Common myeloid progenitor, CD34-positive (primary cell): ENCODE data around the gene PDLIM4.

Experiments used
- CTCF ChIA-PET: fragments of 350-600 bp; sonication (Branson Sonifier 250); formaldehyde crosslinking; loops from one replicate; lab custom pipeline; 2021; ENCODE audit warnings: antibody characterized with exemption; lab: Charles Lee
- POLR2A ChIA-PET: fragments of 350-600 bp; sonication (Branson Sonifier 250); formaldehyde crosslinking; loops from one replicate; lab custom pipeline; 2021; ENCODE audit warnings: antibody characterized with exemption; lab: Charles Lee
- DNase-seq, 3 donors: peaks; one replicate each; pipeline versions ENCODE4 v3.0.0 to v3.0.0-alpha.2; 2013
- H3K27ac ChIP-seq, 2 experiments: 1 replicate in 1 of 2; 2 replicates in 1 of 2; pipeline ENCODE4 v1.7.0; 2013; ENCODE audit warnings: inconsistent platforms in 2 of 2, low read length in 2 of 2, mild to moderate bottlenecking in 2 of 2, low read depth in 1 of 2, moderate library complexity in 1 of 2; ENCODE audit not compliant: severe bottlenecking in 2 of 2, insufficient read depth in 1 of 2, poor library complexity in 1 of 2
- H3K27me3 ChIP-seq, 5 experiments: replicated peaks in 2 of 5; 1 replicate in 3 of 5; 2 replicates in 2 of 5; pipeline versions ENCODE4 v1.6.1 to v1.7.0; 2013; ENCODE audit warnings: low read length in 4 of 5, mild to moderate bottlenecking in 2 of 5, moderate library complexity in 2 of 5, inconsistent platforms in 1 of 5; ENCODE audit not compliant: insufficient read depth in 5 of 5, control insufficient read depth in 4 of 5
- H3K36me3 ChIP-seq, 4 experiments: 1 replicate in 2 of 4; 2 replicates in 2 of 4; pipeline versions ENCODE4 v1.6.1 to v1.7.0; 2013; ENCODE audit warnings: low read length in 3 of 4, control low read depth in 1 of 4, mild to moderate bottlenecking in 1 of 4; ENCODE audit not compliant: control insufficient read depth in 4 of 4, insufficient read depth in 4 of 4
- H3K4me1 ChIP-seq, 4 experiments: 1 replicate in 3 of 4; 2 replicates in 1 of 4; pipeline versions ENCODE4 v1.6.1 to v1.7.1; 2013; ENCODE audit warnings: low read length in 3 of 4, mild to moderate bottlenecking in 3 of 4, control low read depth in 1 of 4, inconsistent platforms in 1 of 4, moderate library complexity in 1 of 4; ENCODE audit not compliant: control insufficient read depth in 4 of 4, insufficient read depth in 4 of 4; ENCODE audit errors: control extremely low read depth in 1 of 4
- H3K4me3 ChIP-seq, 7 experiments: 1 replicate in 4 of 7; 2 replicates in 3 of 7; pipeline versions ENCODE4 v1.5.1 to v1.7.0; 2013; ENCODE audit warnings: mild to moderate bottlenecking in 7 of 7, low read length in 6 of 7, moderate library complexity in 6 of 7, inconsistent platforms in 2 of 7, low read depth in 2 of 7, control low read depth in 1 of 7; ENCODE audit not compliant: insufficient read depth in 4 of 7, control insufficient read depth in 1 of 7; ENCODE audit errors: extremely low read depth in 1 of 7
- H3K9me3 ChIP-seq, 5 experiments: 1 replicate in 4 of 5; 2 replicates in 1 of 5; pipeline versions ENCODE4 v1.6.1 to v1.7.1; 2013; ENCODE audit warnings: low read length in 4 of 5, mild to moderate bottlenecking in 2 of 5, inconsistent platforms in 1 of 5, low read depth in 1 of 5, moderate library complexity in 1 of 5; ENCODE audit not compliant: control insufficient read depth in 4 of 5, insufficient read depth in 2 of 5; ENCODE audit errors: control extremely low read depth in 1 of 5
- WGBS: methylation state at CpG from one replicate; pipeline ENCODE4 v1.1.5; 2013; ENCODE audit not compliant: insufficient coverage; 5-methylcytosine and 5-hydroxymethylcytosine counted together

PDLIM4 gene

GRCh38 chr5:132233081-132233480, 24.4 kb upstream of the PDLIM4 start:
- WGBS: no CpG with 5 or more reads among the region's 1 CpG
- H3K9me3 ChIP-seq: no peaks in the 10 kb centered on the region
- DNase-seq: no peak
- CTCF ChIA-PET: interaction anchor here (0.6 to 1.5 kb wide), 2 partner anchors 60 to 83 kb away, joined by 3 to 5 read pairs; no protein-coding TSS in a partner anchor
- H3K4me3 ChIP-seq: no peak overlapping the region
- peaks cover 0 to 7% (median 1%) of the 10 kb centered on the region in 5 experiments for H3K27me3 ChIP-seq
- H3K4me1 ChIP-seq: peaks cover 0 to 22% (median 10%) of the 10 kb centered on the region in 4 experiments
- no peaks in the 10 kb centered on the region for H3K36me3 ChIP-seq
- no peak overlapping the region for H3K27ac ChIP-seq
- POLR2A ChIA-PET: no interaction called here

DNA sequence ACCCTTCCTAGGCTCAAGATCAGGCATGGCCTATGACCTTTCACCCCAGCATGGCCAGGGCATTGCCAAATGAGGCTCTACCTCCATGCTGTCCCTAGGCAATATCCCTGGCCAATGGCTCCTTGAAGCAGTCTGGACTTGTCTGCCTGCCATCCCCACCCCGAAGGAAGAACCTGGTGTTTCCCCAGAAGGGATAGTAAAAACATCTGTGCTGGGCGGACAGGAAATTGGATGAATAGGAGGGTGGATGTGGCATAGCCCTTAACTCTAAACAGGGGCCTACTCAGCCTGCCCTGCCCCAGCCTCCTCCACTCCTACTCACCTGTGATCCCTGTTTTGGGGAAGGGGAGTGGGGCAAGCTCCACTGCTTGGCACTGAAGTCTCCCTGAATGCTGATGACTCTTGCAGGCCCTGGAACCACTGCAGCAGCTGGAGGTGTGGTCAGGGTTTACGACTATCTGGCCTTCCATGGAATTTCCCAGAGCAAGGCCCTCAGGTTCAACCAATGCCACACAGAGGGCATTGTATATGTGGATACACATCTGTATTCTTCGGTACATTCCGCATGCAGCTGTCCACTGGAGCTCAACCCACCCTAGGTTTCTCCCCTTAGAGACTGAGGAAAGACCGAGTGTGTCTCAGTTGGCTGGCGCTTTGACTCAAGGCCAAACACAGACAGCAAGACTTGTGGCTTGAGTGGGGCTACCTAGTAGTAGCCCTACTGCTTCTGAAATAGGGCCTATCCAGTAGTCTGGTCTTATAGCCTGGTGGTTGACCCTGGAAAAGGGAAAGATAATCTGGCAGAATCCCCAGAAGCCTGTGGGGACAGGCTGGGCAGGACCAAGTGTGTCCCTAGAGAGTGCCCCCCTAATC, 23.4 kb upstream of the PDLIM4 start:
- H3K9me3 ChIP-seq: no peaks in the 10 kb centered on the region
- no peak for DNase-seq
- H3K27ac ChIP-seq: no peak overlapping the region
- H3K4me3 ChIP-seq: no peak overlapping the region
- H3K27me3 ChIP-seq: peaks cover 0 to 4% (median 0%) of the 10 kb centered on the region in 5 experiments
- CTCF ChIA-PET: interaction anchor here (1.0 to 1.9 kb wide), 4 partner anchors 9 to 168 kb away, joined by 3 to 6 read pairs (median 5); no protein-coding TSS in a partner anchor
- POLR2A ChIA-PET: no interaction called here
- H3K36me3 ChIP-seq: no peaks in the 10 kb centered on the region
- 100% methylated on average over 5 of the region's 7 CpGs for WGBS
- H3K4me1 ChIP-seq: peaks cover 0 to 20% (median 8%) of the 10 kb centered on the region in 4 experiments

- Histone ChIP-seq H3K4me3 (no peak overlapping the region), H3K27me3 (no peaks in the 10 kb centered on the region), H3K9me3 (no peaks in the 10 kb centered on the region), H3K27ac (no peak overlapping the region), H3K4me1 (peaks cover 0 to 15% (median 6%) of the 10 kb centered on the region in 4 experiments), H3K36me3 (no peaks in the 10 kb centered on the region)
- WGBS: no CpG with 5 or more reads among the region's 2 CpGs
- ChIA-PET POLR2A (no interaction called here), CTCF (interaction anchor here (1.0 to 1.9 kb wide), 3 partner anchors 9 to 168 kb away, joined by 3 to 6 read pairs (median 5); no protein-coding TSS in a partner anchor)
- DNase-seq: no peak
Measured at GRCh38 chr5:132234684-132235062, 22.8 kb upstream of the PDLIM4 start.

DNA sequence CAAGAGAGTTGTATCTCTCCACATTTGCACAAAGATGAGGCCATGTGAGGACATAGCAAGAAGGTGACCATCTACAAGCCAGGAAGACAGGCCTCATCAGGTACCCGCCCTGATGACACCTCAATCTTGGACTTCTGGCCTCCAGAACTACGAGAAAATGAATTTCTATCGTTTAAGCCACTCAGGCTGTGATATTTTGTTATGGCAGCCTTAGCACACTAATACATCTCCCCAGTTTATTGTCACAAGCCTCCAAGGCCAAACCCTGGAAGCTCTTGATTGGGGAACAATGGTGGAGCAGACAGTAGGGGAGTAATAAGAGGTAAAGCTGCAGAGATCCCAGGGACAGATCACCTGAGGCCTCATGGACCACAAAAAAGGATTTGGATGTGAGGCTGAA, 22.2 kb upstream of the PDLIM4 start:
- Histone ChIP-seq H3K36me3 (no peaks in the 10 kb centered on the region), H3K9me3 (no peaks in the 10 kb centered on the region), H3K27me3 (no peaks in the 10 kb centered on the region), H3K27ac (no peak overlapping the region), H3K4me1 (peaks cover 0 to 9% (median 2%) of the 10 kb centered on the region in 4 experiments), H3K4me3 (no peak overlapping the region)
- CTCF ChIA-PET: interaction anchor here (1.2 to 1.9 kb wide), 3 partner anchors 10 to 169 kb away, joined by 4 to 6 read pairs (median 5); no protein-coding TSS in a partner anchor
- no peak for DNase-seq
- POLR2A ChIA-PET: no interaction called here
- WGBS: 100% methylated on average over 2 of the region's 3 CpGs

DNA sequence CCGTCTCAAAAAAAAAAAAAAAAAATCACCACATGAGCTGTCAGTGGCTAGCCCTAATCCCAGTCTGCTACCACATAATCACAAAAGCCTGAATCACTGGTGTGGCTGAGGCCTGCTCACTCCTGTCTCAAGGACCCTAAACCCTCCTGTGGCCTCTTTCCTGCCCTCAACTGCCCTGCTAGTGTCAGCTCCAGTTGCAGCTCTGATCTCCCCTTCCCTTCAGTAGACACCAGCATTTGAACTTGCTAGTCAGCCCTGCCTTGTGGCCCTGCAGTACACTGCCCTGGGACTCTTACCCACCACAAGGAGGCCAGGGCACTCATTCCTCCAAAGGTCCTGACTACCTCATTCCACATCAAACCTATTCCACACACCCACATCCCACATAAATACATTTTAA, 20.4 kb upstream of the PDLIM4 start:
- peak in 1 of 3 donors; percentile 19 for DNase-seq
- CTCF ChIA-PET: interaction anchor here (0.7 to 4.2 kb wide), 21 partner anchors 8 to 289 kb away, joined by 3 to 56 read pairs (median 7); partner anchors contain the start of gene SLC22A4
- 100% methylated on average over 1 of the region's 1 CpG for WGBS
- H3K27ac ChIP-seq: no peak overlapping the region
- no peaks in the 10 kb centered on the region for H3K9me3 ChIP-seq
- POLR2A ChIA-PET: interaction anchor here (0.6 kb wide), 1 partner anchor 1019 kb away, joined by 3 read pairs; no protein-coding TSS in a partner anchor
- no peak overlapping the region for H3K4me3 ChIP-seq
- no peaks in the 10 kb centered on the region for H3K36me3 ChIP-seq
- H3K4me1 ChIP-seq: no peaks in the 10 kb centered on the region
- no peaks in the 10 kb centered on the region for H3K27me3 ChIP-seq

GRCh38 chr5:132237670-132238069, 19.8 kb upstream of the PDLIM4 start:
- WGBS: 96% methylated on average over 4 of the region's 4 CpGs
- Histone ChIP-seq H3K27ac (no peak overlapping the region), H3K9me3 (no peaks in the 10 kb centered on the region), H3K36me3 (no peaks in the 10 kb centered on the region), H3K4me1 (no peaks in the 10 kb centered on the region), H3K4me3 (no peak overlapping the region), H3K27me3 (no peaks in the 10 kb centered on the region)
- ChIA-PET CTCF (interaction anchor here (0.7 to 4.2 kb wide), 35 partner anchors 8 to 288 kb away, joined by 3 to 56 read pairs (median 5); partner anchors contain the start of genes P4HA2, PDLIM4, SLC22A4 and SLC22A5), POLR2A (interaction anchor here (0.6 to 0.9 kb wide), 3 partner anchors 13 to 1019 kb away, joined by 3 to 4 read pairs (median 3); partner anchors contain the start of gene SLC22A4)
- no peak for DNase-seq
